Keratinocyte (primary cell): ENCODE measurements around the gene ATG4A. TPM values are rescaled to one million over a fixed set of nuclear protein-coding genes. Genes with fewer than 3 reads are reported as not detected.

ENCODE experiments used
- DNase-seq: peaks from one replicate; pipeline ENCODE4 v3.0.0-alpha.2; 2011; ENCODE audit warnings: low read depth, missing footprints, low spot score
- FAIRE-seq: peaks from 2 replicates; lab custom pipeline; 2011; peaks lifted over from hg19 to GRCh38; lab: Jason Lieb, UNC
- H2AFZ ChIP-seq: 2 replicates; pipeline ENCODE4 v1.6.0; 2012; ENCODE audit warnings: low read length, control low read depth, inconsistent platforms; ENCODE audit not compliant: control insufficient read depth
- H3K27ac ChIP-seq: 2 replicates; pipeline ENCODE4 v1.5.1; 2011; ENCODE audit warnings: low read length; ENCODE audit not compliant: control insufficient read depth, insufficient read depth
- H3K27me3 ChIP-seq: 3 replicates; pipeline ENCODE4 v1.6.0; 2011; ENCODE audit warnings: low read length; ENCODE audit not compliant: control insufficient read depth, insufficient read depth; ENCODE audit errors: extremely low read depth
- H3K36me3 ChIP-seq, 2 experiments: 2 replicates in 1 of 2; 3 replicates in 1 of 2; pipeline ENCODE4 v1.5.1; 2011; ENCODE audit warnings: low read length in 2 of 2, mild to moderate bottlenecking in 1 of 2; ENCODE audit not compliant: control insufficient read depth in 2 of 2, insufficient read depth in 2 of 2; ENCODE audit errors: extremely low read depth in 1 of 2
- H3K4me1 ChIP-seq: 3 replicates; pipeline ENCODE4 v1.5.1; 2011; ENCODE audit warnings: low read length; ENCODE audit not compliant: control insufficient read depth, insufficient read depth; ENCODE audit errors: extremely low read depth
- H3K4me2 ChIP-seq: 3 replicates; pipeline ENCODE4 v1.6.0; 2011; ENCODE audit warnings: low read depth, low read length; ENCODE audit not compliant: control insufficient read depth, insufficient read depth; ENCODE audit errors: extremely low read depth
- H3K4me3 ChIP-seq, 3 experiments: fragments of 200-600 bp in 1 of 3; sonication (generic) in 1 of 3; 2 replicates in 2 of 3; 3 replicates in 1 of 3; pipeline ENCODE4 v1.5.1; 2011 to 2016; ENCODE audit warnings: low read length in 3 of 3, mild to moderate bottlenecking in 3 of 3, control low read depth in 2 of 3, inconsistent platforms in 1 of 3, low read depth in 1 of 3, mixed read lengths in 1 of 3, mixed run types in 1 of 3, moderate library complexity in 1 of 3; ENCODE audit not compliant: control insufficient read depth in 2 of 3, insufficient read depth in 2 of 3; ENCODE audit errors: extremely low read depth in 1 of 3
- H3K79me2 ChIP-seq: 2 replicates; pipeline ENCODE4 v1.6.0; 2012; ENCODE audit warnings: low read length; ENCODE audit not compliant: control insufficient read depth, insufficient read depth
- H3K9ac ChIP-seq: 3 replicates; pipeline ENCODE4 v1.6.0; 2011; ENCODE audit warnings: low read length; ENCODE audit not compliant: control insufficient read depth, insufficient read depth; ENCODE audit errors: extremely low read depth
- H3K9me1 ChIP-seq: 3 replicates; pipeline ENCODE4 v1.6.0; 2011; ENCODE audit warnings: low read length; ENCODE audit not compliant: control insufficient read depth, insufficient read depth; ENCODE audit errors: extremely low read depth
- H3K9me3 ChIP-seq: 2 replicates; pipeline ENCODE4 v1.5.1; 2012; ENCODE audit warnings: low read depth, low read length; ENCODE audit not compliant: control insufficient read depth
- H4K20me1 ChIP-seq: 3 replicates; pipeline ENCODE4 v1.6.0; 2011; ENCODE audit warnings: low read length; ENCODE audit not compliant: control insufficient read depth, insufficient read depth; ENCODE audit errors: extremely low read depth
- EZH2 ChIP-seq: IDR thresholded peaks from one replicate; pipeline ENCODE4 v1.6.1; 2012; ENCODE audit warnings: inconsistent platforms, mild to moderate bottlenecking, low read length, moderate library complexity
- dilution Hi-C: fragments of 300-500 bp; cut with MboI; formaldehyde crosslinking; loops from one replicate; pipeline ENCODE4 v1.7.0; 2020; ENCODE audit warnings: low sequenced_read_pairs; ENCODE audit not compliant: extremely low pct_ligation_motif_present
- polyA plus RNA-seq, 5 experiments: library from polyadenylated mRNA; depleted of rRNA in 3 of 5; stranded (reverse) in 3 of 5; stranded (forward) in 1 of 5; unstranded in 1 of 5; fragments of >200 nt; gene quantifications; 1 replicate in 1 of 5; 2 replicates in 3 of 5; 3 replicates in 1 of 5; pipeline versions ENCODE4 v1.2.1 to v1.2.3, GENCODE V29; 2011 to 2012; ENCODE audit warnings: missing spikeins in 2 of 5, low read depth in 1 of 5, low replicate concordance in 1 of 5
- TF ChIP-seq, protein P1 (sequence below), 3 experiments: IDR thresholded peaks in 1 of 3; conservative IDR thresholded peaks in 1 of 3; optimal IDR thresholded peaks in 1 of 3; 2 replicates in 2 of 3; 3 replicates in 1 of 3; pipeline versions ENCODE3 to v1.5.1; 2011; ENCODE audit warnings: low read length in 3 of 3, mild to moderate bottlenecking in 3 of 3, moderate library complexity in 2 of 3, control low read depth in 1 of 3, inconsistent platforms in 1 of 3; ENCODE audit not compliant: insufficient read depth in 2 of 3; ENCODE audit errors: extremely low read depth in 1 of 3

The ATG4A gene
- polyA plus RNA-seq, 1 donor (not counting 4 experiments of a cell fraction or from before 2014, with no cell fraction given), result 19.3 TPM

DNA sequence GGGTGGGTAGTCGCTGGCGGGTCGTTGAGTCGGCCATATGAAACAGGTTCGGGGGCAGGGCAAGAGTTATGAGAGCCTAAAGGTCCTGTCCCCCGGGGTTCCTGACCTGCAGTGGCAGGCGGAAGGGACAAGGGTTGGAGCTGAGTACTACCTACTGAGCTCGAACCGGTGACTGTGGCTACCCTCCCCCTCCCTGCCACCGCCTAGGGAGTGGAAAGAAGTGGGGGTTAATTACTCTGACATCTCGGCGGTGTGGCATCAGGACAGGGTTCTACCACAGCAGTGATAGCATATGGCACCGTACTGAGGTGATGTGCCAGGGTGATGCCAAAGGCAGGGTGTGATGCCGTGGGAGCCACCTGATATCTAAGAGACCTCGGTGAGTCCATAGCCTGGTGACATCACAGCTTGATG lies 307 bp downstream of the ATG4A start:
- Histone ChIP-seq H3K9me3 (no peaks in the 10 kb centered on the region), H3K36me3 (no peaks in the 10 kb centered on the region), H3K9me1 (no peaks in the 10 kb centered on the region), H3K9ac (peak overlapping the region; percentile 77), H3K27me3 (no peaks in the 10 kb centered on the region), H3K27ac (peak overlapping the region; percentile 86), H3K4me1 (peaks cover 2% of the 10 kb centered on the region), H4K20me1 (no peaks in the 10 kb centered on the region), H3K4me2 (peak overlapping the region; percentile 77), H3K4me3 (peak overlapping the region; percentile 31 to 84 (median 57)), H2AFZ (peak overlapping the region; percentile 84), H3K79me2 (peaks cover 23% of the 10 kb centered on the region)
- dilution Hi-C loops, result no loop called here
- no peak for TF ChIP-seq EZH2
- TF ChIP-seq, protein P1, sequence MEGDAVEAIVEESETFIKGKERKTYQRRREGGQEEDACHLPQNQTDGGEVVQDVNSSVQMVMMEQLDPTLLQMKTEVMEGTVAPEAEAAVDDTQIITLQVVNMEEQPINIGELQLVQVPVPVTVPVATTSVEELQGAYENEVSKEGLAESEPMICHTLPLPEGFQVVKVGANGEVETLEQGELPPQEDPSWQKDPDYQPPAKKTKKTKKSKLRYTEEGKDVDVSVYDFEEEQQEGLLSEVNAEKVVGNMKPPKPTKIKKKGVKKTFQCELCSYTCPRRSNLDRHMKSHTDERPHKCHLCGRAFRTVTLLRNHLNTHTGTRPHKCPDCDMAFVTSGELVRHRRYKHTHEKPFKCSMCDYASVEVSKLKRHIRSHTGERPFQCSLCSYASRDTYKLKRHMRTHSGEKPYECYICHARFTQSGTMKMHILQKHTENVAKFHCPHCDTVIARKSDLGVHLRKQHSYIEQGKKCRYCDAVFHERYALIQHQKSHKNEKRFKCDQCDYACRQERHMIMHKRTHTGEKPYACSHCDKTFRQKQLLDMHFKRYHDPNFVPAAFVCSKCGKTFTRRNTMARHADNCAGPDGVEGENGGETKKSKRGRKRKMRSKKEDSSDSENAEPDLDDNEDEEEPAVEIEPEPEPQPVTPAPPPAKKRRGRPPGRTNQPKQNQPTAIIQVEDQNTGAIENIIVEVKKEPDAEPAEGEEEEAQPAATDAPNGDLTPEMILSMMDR (optimal IDR thresholded peaks at IDR 0.05 in 1 of 3, IDR thresholded peaks at IDR 0.05 in 1 of 3, conservative IDR thresholded peaks at IDR 0.05 in 1 of 3; ENCODE audit: extremely low read depth in 1 of 3, insufficient read depth in 2 of 3, low read length in 3 of 3), result no peak
- DNase-seq (no peak), FAIRE-seq (peak; percentile 48)

DNA sequence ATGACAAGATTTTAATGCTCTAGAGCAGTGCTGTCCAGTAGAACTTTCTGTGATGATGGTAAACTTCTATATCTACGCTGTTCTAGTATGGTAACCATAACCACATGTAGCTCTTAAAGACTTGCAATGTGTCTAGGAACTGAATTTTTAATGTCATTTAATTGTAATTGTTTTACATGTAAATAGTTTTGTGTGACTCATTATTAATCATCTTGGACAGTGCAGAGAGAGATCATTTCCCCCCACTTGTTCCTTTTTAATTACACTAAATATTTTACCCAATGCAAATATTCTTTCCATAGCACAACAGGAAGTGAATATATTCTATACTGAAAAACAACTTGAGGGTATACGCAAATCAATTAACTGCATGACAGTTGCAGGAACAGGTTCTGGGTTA lies 5.8 kb downstream of the ATG4A start:
- H3K79me2 ChIP-seq, result peaks cover 4% of the 10 kb centered on the region
- H3K27me3 ChIP-seq, result no peaks in the 10 kb centered on the region
- no peak for DNase-seq
- H2AFZ ChIP-seq, result no peak overlapping the region
- dilution Hi-C loops, result no loop called here
- no peak for FAIRE-seq
- no peak overlapping the region for H3K4me3 ChIP-seq
- no peak overlapping the region for H3K4me2 ChIP-seq
- no peak overlapping the region for H3K9ac ChIP-seq
- H3K27ac ChIP-seq, result no peak overlapping the region
- TF ChIP-seq, protein P1 (optimal IDR thresholded peaks at IDR 0.05 in 1 of 3, IDR thresholded peaks at IDR 0.05 in 1 of 3, conservative IDR thresholded peaks at IDR 0.05 in 1 of 3; ENCODE audit: extremely low read depth in 1 of 3, insufficient read depth in 2 of 3, low read length in 3 of 3), result no peak
- TF ChIP-seq EZH2, result no peak
- no peaks in the 10 kb centered on the region for H3K9me3 ChIP-seq
- H3K9me1 ChIP-seq, result no peaks in the 10 kb centered on the region
- no peaks in the 10 kb centered on the region for H3K36me3 ChIP-seq
- peaks cover 6% of the 10 kb centered on the region for H3K4me1 ChIP-seq
- H4K20me1 ChIP-seq, result no peaks in the 10 kb centered on the region
